ENCODE data around the gene PRKN.

- no peak for TF ChIP-seq ZNF70 (CRISPR knock-in tag; IDR thresholded peaks at IDR 0.05)
- TF ChIP-seq ZFP3 (CRISPR knock-in tag; IDR thresholded peaks at IDR 0.05) = no peak
- TF ChIP-seq ZFP30 (CRISPR knock-in tag; IDR thresholded peaks at IDR 0.05) = no peak
- no peak for TF ChIP-seq CREB5 (CRISPR knock-in tag; IDR thresholded peaks at IDR 0.05; ENCODE audit: low read depth)
- no peak for TF ChIP-seq TCF4 (CRISPR knock-in tag; IDR thresholded peaks at IDR 0.05; ENCODE audit: borderline replicate concordance)
- TF ChIP-seq TSHZ2 (CRISPR knock-in tag; IDR thresholded peaks at IDR 0.05) = no peak
- no peak for TF ChIP-seq OSR1 (CRISPR knock-in tag; IDR thresholded peaks at IDR 0.05)
- no peak for TF ChIP-seq BACH2 (CRISPR knock-in tag; IDR thresholded peaks at IDR 0.05; ENCODE audit: borderline replicate concordance)
- no peak for TF ChIP-seq PATZ1 (CRISPR knock-in tag; IDR thresholded peaks at IDR 0.05; ENCODE audit: borderline replicate concordance)
- TF ChIP-seq ZC3H10 (CRISPR knock-in tag; IDR thresholded peaks at IDR 0.05) = no peak
- TF ChIP-seq RARB (CRISPR knock-in tag; IDR thresholded peaks at IDR 0.05) = no peak
Measured at GRCh38 chr6:162753775-162754174, 26.2 kb upstream of the PRKN start.

Data from SK-N-SH treated with all-trans-retinoic acid at 6 μM for 48 hours (cell line).